GM21737 (cell line): ENCODE results near the gene ZFAND4.
"Not testable (repeated sequence)": the region's sequence is repeated elsewhere in the genome, so short reads cannot be mapped to it uniquely, and the experiment has no call there.

Experiments used
- ATAC-seq: cut with Tn5 transposase; IDR thresholded peaks from one replicate; pipeline ENCODE4 v1.9.1; 2021; ENCODE audit warnings: mild to moderate bottlenecking, moderate library complexity; ENCODE audit not compliant: unreplicated experiment

The ZFAND4 gene

GRCh38 chr10:45592432-45592831, 80.1 kb downstream of the ZFAND4 start:
- no peak for ATAC-seq

- ATAC-seq = no peak
These were observed 81.3 kb downstream of the ZFAND4 start for GRCh38 chr10:45591280-45591679.

DNA sequence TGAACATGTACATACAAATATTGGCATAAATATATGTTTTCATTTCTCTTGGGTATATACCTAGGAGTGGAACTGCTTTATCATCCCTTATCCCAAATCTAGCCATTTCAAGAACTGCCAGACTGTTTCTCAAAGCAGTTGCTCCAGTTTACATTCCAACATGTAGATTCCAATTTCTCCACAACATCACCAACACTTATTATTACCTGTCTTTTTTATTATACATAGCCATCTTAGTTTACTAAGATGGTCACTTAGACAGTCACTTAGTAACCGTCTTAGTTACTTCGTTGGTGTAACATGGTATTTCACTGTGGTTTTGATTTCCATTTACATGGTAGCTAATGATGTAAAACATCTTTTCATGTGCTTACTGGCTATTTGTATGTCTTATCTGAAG, 82.7 kb downstream of the ZFAND4 start:
- no peak for ATAC-seq

GRCh38 chr10:45589009-45589408, 83.6 kb downstream of the ZFAND4 start:
- no peak for ATAC-seq

DNA sequence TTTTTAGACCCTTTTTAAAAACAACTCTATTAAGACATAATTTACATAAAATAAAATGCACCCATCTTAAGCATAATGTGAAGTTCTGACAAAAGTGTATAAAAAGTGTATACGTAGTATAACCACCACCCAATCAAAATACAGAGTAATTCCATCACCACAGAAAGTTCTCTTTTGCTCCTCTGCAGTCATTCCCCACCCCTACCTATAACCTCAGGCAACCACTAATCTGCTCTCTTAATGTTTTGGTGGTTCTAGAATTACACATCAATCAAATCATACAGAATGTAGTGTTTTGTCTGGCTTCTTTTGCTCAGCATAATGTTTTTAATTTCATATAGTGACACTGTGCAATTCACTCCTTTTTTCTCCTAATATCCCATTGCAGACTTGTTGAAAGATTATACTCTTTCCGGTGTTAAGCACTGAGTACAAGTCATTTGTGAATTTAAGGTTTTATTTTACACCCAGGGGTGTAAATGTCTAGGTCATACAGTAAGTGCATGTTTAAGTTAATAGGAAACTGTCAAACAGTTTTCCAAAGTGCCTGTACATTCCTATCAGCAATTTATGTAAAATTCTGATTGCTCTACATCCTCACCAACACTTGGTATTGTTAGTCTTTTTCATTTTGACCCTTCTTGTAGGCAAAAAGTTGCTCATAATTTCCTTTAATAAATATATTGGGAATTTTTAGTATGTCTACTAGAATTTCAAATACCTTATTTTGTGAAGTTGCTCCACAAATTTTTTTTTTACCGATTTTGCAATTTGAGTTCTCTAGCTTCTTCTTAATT, 86.3 kb downstream of the ZFAND4 start:
- ATAC-seq = no peak

DNA sequence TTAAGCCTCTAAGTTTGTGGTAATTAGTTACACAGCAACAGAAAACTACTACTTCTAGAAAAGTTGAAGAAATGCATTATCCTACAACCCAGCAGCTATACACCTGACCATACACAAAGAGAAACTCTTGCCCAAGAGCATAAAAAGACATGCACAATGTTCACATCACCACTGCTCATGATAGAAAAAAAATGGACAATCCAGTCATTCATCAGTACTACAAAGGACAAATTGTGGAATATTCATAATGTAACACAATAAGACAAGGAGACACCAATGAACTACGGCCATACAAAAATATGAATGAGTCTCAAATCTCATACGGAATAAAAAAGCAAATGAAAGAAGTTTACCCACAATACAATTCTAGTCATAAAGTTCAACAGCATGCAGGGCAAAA, 87.4 kb downstream of the ZFAND4 start:
- ATAC-seq = no peak

- no peak for ATAC-seq
These were observed 90.2 kb downstream of the ZFAND4 start for GRCh38 chr10:45582386-45582781.

GRCh38 chr10:45581582-45582385, 90.8 kb downstream of the ZFAND4 start:
- ATAC-seq = no peak

DNA sequence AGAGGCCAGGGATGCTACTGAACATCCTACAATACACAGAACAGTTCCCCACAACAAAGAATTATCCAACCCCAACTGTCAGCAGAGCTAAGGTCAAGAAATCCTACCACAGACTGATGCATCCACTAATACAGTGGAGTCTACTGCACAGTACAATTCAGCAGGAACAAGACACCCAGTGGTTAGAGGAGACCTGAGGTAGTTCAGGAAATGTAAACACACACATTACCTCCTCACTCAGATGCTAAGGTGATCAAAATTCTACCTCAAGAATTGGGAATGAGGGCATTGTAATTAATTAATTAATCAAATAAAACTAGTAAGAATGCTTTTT, 91.4 kb downstream of the ZFAND4 start:
- peak; percentile 34 for ATAC-seq

DNA sequence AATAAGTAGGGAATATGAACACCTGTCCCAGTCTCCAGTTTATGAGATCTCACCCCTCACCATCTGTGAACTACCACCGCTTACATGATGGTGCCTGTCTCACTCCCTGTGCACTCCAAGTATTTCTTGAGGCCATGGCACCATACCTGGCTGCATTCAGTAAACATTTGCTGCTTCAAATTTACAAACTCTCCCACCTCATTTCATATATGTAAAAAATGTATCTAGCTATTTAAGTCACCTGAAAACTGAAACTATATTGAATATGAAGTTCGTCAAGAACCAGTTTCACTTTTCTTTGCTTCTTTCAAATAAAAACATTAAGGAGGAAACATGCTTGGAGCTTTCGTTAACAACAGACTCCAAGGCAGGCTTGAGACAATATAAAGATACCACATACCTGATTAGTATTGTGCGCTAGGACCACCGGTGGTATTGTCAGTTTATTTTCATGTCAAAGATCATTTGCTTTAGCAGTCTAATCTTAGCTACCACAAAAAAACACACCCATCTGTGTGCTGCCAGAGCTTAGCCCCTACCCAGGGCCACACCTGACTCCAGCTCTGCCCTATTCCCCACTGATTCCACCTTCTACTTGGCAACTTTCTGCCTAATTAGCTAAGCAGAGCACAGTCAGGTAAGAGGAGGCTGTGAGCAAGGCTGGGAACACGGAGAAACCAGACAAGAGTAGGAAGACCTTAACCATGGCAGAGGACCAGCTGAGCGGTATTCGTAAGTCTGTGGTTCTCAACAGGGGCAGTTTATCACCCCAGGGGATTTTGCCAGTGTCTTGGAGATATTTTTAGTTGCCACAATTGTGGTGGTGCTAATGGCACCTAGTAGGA, 92.0 kb downstream of the ZFAND4 start:
- ATAC-seq = peak; percentile 56

DNA sequence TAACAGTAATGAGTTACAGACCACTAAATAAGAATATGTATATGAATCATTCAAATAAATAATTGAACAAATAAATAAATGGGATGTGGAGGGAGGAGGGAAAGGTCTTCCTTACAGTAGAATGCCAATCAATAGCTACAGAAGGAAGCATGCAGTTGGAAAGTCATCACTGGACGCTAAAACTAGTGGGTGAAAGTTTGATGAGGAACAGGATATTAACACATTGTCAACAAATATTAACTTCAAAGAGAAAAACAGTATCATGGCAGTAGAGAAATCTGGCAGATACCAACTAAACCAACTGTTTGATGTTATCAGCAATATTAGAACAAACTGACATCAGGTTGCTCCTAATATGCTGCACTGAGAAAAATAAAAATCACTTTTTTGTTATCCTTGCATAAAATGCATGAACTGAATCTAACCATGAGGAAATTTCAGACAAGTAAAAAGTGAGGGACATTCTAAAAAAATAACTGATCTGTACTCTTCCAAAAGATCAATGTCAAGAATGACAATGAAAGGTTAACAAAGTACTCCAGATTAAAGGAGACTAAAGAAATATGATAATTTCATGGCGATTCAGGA, 94.1 kb downstream of the ZFAND4 start:
- no peak for ATAC-seq

DNA sequence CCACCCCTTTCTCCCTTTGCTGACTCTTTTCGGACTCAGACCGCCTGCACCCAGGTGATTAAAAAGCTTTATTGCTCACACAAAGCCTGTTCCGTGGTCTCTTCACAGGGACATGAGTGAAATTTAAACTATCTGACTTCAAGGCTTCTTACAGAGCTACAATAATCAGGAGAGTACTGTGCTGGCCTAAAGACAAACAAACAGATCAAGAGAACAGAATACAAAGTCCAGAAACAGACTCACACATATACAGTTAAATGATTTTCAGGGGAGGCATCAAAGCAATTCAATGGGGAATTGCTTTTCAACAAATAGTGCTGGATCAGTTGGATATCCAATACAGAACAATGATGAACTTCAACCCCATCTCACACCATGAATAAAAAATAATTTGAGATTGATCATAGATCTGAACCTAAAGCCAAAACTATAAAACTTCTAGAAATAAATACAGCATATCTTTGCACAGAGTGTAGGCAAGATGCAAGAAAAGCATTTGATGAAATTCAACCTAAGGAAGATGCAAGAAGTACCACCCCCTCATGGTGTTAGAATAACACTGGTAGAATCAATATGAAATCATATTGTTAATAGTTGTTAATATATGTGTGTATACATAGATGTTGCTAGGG, 96.5 kb downstream of the ZFAND4 start:
- no peak for ATAC-seq

DNA sequence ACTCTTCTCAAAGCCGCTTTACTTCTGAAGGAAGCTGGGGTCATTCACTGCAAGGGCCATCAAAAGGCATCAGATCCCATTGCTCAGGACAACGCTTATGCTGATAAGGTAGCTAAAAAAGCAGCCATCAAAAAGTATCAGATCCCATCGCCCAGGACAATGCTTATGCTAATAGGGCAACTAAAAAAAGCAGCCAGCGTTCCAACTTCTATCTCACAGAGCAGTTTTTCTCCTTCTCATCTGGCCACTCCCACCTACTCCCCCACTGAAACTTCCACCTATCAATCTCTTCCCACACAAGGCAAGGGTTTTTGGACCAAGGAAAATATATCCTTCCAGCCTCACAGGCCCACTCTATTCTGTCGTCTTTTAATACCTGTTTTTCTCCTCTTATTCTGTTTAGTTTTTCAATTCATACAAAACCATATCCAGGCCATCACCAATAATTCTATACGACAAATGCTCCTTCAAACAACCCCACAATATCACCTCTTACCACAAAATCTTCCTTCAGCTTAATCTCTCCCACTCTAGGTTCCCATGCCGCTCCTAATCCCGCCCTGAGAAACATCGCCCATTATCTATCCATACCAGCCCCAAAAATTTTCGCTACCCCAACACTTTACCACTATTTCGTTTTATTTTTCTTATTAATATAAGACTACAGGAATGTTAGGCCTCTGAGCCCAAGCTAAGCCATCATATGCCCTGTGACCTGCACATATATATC, 97.4 kb downstream of the ZFAND4 start:
- not testable (repeated sequence) for ATAC-seq

DNA sequence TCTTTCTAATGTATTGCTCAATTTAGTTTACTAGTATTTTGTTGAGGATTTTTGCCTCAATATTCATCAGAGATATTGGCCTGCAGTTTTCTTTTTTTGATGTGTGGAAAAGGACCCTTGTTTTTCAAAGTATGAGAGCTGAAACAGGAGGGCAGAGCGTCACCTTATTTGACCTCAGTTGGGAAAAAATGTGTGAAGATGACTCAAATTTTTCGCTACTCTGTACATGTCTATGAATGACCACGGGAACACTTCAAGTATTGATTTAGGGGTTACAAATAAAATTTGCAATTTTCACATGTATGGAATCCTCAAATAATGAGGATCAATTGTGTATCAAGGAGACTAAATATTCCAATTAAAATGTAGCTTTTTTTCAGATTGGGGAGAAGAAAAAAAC, 103.1 kb downstream of the ZFAND4 start:
- no peak for ATAC-seq

DNA sequence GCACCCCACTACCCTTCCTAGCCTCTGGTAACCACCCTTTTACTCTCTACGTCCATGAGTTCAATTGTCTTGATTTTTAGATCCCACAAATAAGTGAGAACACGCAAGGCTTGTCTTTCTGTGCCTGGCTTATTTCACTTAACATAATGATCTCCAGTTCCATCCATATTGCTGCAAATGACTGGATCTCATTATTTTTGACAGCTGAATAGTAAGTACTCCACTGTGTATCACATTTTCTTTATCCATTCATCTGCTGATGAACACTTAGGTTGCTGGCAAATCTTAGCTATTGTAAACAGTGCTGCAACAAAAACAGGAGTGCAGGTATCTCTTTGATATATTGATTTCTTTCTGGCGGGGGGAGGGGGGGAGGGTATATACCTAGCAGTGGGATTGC, 106.2 kb downstream of the ZFAND4 start:
- ATAC-seq = no peak
